ENCODE results near the gene CERS2.

Gene CERS2

GRCh38 chr1:150974580-150975478 is at the start of gene CERS2:
CERS2 (minus strand) TSS chr1:150974835; CDS start chr1:150969090, 5,745 bp downstream.
- peak; percentile 71 for DNase-seq

DNA sequence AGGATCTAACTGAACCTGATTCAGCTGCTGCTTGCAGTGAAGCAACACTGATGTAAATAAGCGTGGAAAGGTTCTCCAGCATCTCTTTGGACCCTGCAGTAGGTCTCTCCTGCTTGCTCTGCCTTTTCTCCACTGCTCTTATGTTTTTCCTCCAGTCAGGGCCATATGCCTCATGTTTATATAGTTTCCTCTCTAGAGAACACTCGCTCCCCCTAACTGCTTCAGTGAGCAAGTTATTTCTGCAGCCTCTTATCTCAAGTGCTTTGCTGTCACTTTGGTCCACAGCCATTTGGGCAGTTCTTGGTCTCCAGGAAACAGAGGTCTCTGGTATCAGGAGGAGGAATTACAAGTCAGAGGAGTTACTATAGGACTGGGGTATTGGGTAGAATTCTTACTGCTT is 38.9 kb upstream of the CERS2 start:
- DNase-seq = no peak

GRCh38 chr1:151012684-151013471 is 38.2 kb upstream of the CERS2 start:
- no peak for DNase-seq

DNA sequence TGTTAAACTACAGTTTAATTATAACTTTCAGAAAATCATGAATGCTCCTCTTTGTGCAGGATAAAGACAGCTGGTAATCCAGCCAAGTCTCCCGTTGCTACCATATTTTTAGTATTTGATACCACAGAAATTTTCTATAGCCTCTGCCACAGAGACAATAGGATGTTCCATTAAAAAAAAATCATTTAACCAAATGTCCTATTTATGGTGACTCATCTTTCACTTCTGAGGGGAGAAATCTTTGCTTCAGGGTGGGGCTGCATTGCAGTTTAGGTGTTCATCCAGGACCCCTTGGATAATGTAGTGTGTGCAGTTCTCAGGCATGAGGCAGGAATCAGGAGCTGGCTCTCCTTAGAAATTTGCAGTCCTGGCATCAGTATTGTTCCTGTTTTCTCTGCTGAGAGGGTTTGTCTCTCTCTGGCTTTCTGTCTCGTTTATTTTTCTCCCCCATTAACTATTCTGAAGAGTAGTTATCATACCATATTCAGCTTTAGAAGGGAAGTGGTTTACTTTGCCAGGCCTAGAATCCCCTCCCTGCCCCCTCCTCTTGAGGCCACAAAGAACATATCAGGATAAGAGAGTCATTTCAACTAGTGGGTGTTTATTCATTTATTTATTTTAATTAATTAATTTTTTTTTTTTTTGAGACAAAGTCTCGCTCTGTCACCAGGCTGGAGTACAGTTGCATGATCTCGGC is 36.7 kb upstream of the CERS2 start:
- no peak for DNase-seq

DNA sequence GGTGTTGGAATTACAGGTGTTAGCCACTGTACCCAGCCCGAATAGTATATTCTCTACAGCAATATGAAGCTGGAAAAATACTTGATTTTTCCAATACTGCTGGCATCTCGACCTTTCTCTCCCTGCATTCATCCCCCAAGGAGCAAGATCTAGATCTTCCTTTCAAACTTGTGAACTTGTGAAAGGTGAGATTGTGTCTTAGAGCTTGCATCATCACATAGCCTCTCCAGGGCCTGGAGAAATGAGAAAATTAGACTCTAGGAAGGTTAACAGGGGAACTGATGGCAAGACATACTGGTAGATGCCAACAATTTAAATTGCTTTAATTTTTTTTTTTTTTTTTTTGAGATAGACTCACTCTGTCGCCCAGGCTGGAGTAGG is 35.7 kb upstream of the CERS2 start:
- DNase-seq = no peak

DNA sequence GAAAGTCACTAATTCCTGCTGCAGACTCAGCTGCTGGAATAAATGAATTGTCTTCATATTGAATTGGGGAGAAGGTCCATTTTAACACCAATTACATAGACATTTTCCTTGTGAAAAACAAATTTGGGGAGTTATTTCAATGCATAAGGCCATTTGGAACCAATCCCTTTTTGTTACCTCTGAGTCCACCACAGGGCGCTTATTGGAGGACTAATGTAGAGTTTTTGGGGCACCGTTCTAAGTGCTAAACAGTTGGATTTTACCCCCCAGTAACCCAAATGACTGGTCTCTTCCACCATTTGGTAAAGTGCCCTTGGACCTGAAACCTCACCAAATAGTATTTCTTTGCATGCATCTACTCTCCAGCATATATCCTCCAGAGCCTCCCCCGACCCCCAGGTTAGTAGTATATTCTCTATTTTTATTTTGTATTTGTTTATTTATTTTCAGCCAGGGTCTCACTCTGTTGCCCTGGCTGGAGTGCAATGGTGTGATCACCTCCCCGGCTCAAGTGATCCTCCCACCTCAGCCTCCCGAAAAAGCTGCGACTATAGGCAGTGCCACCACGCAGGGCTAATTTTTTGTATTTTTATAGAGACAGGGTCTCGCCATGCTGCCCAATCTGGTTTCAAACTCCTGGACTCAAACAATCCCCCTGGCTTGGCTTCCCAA is 35.2 kb upstream of the CERS2 start:
- no peak for DNase-seq

DNA sequence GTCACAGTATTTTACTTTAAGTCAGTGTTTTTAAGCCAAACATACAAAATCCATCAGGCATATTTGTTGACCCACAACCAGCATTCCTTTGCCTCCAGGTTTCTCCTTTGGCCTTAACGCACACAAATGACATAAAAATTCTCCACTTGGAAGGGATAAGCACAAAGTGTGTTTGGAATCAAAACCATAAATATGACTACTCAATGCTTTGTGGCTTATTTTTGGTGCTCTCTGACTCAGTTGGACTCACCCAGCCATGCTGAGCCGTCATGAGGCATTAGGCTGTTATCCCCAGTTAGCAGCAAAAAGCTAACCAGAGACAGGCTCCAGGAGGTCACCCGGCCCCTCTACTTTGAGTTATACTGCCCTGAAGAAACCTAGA is 34.6 kb upstream of the CERS2 start:
- DNase-seq = no peak

GRCh38 chr1:151008244-151009205 is 33.9 kb upstream of the CERS2 start, which contains the start of gene PRUNE1:
PRUNE1 (plus strand) TSS chr1:151008449; CDS start chr1:151008633, 184 bp downstream.
- DNase-seq = peak; percentile 97

DNA sequence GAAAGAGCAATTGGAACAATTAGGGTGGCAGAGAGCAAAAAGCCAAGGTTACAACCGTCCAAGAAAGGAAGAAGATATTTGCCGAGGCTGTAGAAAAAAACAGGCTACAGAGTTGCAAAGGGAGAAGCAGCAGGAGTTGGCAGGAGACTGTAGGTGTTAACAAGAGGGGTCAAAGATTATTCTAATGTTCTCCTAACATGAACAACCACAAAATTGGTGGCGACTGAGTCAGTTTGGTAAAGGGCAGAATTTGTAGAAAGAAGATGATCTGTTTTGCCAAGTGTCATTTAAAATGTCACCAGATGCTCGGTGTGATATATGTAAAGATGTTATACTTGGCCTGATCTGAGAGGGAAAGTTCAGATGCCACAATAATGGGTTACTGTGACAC is 33.2 kb upstream of the CERS2 start:
- DNase-seq = no peak

DNA sequence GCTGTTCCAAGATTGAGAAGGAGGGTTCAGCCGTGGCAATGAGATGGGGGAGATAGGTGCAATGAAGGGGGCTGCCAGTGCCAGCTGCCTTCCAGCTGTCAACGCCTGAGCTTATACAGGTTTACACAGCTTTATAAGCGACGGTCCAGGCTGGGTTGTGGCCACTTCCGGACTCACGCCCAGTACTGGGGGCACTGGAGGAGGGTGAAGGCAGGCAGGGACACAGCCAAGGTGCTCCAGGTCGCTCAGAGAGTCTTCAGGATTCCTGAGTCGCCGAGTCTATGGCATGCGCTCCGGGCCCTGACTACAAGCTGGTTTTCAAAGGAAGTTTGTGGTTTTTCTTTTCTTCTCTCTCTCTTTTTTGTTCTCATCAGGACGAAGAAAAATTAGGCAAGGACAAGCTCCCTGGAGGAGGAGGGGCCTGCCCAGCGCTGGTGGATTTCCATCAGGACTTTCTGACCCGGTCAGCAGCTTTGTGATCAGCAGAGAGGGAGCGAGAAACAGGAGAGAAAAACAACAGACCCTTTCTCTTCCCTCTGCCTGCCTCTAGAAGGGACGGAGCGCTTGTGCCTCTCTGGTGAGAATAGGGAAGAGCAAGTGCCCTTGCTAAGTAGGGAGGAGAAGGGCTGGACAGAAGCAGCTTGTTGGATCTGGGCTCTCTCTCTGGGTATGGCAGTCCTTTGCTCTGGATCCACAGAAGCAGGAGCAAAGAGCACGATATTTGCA is 31.9 kb upstream of the CERS2 start, which contains the start of gene MINDY1:
Gene MINDY1, minus strand, starts transcription at position 576 of the 726 bp plus-strand sequence. CDS start 4,285 bp downstream, outside the sequence.
- DNase-seq = peak; percentile 46

- DNase-seq = no peak
Observed at GRCh38 chr1:151005729-151006319, 31.2 kb upstream of the CERS2 start.

DNA sequence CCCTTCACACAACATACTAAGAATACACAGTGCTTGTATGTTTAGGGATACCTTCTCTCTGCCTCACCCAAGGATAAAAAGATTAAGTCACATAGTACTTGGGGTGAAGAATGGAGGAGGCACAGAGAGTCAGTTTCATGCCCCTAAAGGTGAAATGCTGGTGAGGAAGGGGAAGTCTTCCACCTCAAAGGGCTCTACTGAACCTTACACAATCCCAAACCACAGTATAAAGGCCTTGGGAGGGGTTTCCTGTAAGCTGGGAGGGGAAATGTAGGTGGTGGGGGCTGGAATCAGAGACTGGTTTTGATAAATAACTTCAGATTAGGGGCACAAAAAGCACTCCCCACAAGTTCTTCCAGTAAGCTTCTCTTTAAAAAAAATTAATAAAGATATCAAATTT is 28.5 kb upstream of the CERS2 start:
- no peak for DNase-seq

GRCh38 chr1:151002611-151003010 is 28.0 kb upstream of the CERS2 start:
- DNase-seq = no peak

DNA sequence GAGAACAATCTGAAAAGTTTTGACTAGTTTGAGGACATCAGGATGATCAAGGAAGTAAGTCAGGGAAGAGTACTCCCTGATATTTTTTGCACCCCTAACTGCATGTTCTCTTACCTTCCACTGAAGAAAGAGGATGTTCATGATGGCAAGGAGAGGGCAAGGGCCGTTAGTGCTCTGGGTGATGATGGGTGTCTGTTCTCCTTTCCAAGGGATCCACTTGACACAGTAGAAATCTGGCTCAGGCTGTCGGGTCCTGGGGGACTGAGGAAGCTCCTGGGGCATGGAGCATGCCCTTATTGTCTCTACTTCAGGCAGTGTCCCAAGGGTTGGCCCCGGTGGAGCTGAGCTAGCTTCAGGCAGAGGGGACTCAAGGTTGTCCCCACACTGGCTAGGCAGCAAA is 27.4 kb upstream of the CERS2 start:
- DNase-seq = no peak

GRCh38 chr1:151001602-151002001 is 27.0 kb upstream of the CERS2 start:
- DNase-seq = no peak

- no peak for DNase-seq
Observed at GRCh38 chr1:151000408-151000807, 25.8 kb upstream of the CERS2 start.

DNA sequence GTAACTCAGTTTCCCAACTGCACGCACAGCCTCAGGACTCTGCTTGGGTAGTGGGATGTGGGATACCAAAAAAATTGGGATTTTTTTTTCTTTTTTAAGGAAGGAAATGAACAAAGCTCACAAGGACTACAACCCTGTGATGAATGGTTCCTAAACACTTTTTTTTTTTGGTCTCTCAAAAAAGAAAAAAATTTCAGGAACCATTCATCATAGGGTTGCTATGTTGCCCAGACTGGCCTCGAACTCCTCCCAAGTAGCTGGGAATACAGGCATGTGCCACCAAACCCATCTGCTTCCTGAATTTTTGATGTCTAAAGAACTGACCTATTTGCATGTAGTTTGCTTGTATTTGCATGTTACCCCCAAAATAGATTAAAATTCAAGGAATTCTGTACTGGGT is 25.3 kb upstream of the CERS2 start:
- DNase-seq = no peak

DNA sequence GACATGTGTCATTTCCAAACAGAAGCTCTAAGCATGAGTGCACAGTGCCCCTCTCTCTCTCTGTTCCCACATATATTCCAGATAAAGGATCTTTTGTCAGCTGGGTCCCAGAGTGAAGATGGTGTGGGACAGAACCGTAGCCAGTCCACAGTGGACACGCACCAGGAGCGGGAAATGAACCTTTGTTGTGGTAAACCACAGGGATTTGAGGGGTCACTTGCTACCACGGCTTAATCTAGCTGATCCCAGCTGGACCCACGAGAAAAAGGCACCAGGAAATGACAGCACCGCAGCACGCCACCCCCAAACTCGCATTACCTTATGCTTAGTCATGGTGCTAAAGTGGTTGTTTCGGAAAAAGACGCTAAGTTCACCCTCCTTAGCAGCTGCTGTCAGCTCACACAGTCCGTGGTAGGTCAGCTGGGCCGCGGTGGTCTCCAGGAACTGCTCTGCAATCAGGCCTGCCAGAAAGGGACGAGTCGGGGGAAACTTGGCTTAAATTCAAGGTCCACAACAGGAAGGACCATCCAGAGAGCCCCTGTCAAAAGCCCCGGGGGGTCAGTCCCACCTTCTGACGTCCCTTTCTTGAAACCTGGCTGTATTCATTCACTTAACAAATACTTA is 24.5 kb upstream of the CERS2 start:
- DNase-seq = peak; percentile 31

DNA sequence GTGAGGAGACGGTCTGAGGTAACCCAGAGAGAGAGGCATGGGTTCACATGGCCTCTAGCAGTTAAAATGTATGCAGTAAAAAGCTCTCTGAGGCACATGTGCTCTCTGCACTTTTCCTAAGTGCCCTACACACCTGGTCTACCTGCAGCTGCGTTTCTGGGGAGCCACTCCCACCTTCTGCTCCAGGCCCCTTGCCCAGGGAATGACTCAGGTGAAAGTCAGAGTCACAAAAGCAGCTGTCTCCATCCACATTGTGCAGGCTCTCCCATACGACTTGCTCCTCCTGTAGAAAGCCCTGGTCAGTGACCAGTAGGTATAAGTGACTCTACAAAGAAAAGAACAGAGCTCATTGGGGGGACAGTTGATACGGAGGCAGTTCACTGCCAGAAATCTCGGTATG is 23.3 kb upstream of the CERS2 start:
- DNase-seq = no peak
